K562 (cell line): ENCODE measurements around the gene EPOP. TPM values are rescaled to one million over a fixed set of nuclear protein-coding genes. Genes with fewer than 3 reads are reported as not detected.
A peak's percentile ranks its signal among the peaks of the same experiment; 100 is the strongest.

Experiments
- ATF4 ChIP-seq: fragments of 450-650 bp; formaldehyde crosslinking; IDR thresholded peaks from 2 replicates; pipeline ENCODE4 v1.4.0; 2022; ENCODE audit warnings: mild to moderate bottlenecking, moderate library complexity
- ATF7 ChIP-seq: fragments of 450-650 bp; IDR thresholded peaks from 2 replicates; pipeline ENCODE4 v1.7.1; 2014; ENCODE audit warnings: mild to moderate bottlenecking, moderate library complexity
- BCL6 ChIP-seq: fragments of 250-450 bp; sonication (Bioruptor Pico); IDR thresholded peaks from 2 replicates; pipeline ENCODE4 v1.4.0; 2020
- DACH1 ChIP-seq: fragments of 450-650 bp; IDR thresholded peaks from 2 replicates; pipeline ENCODE4 v1.6.1; 2018; ENCODE audit not compliant: partially characterized antibody
- DPF2 ChIP-seq: fragments of 450-650 bp; IDR thresholded peaks from 2 replicates; pipeline ENCODE4 v1.6.1; 2016
- FOS ChIP-seq: IDR thresholded peaks from 3 replicates; pipeline ENCODE4 v1.6.1; 2011; ENCODE audit not compliant: insufficient read length; ENCODE audit errors: extremely low read depth
- HMG20A ChIP-seq: fragments of 450-650 bp; formaldehyde crosslinking; conservative IDR thresholded peaks from 2 replicates; pipeline ENCODE4 v1.4.0; 2020; ENCODE audit warnings: mild to moderate bottlenecking, mixed read lengths
- RUNX1 ChIP-seq: sonication (generic); IDR thresholded peaks from 2 replicates; pipeline ENCODE4 v1.6.1; 2016; ENCODE audit warnings: antibody characterized with exemption, low read depth
- STAT5A ChIP-seq: IDR thresholded peaks from 2 replicates; pipeline ENCODE4 v1.6.1; 2012; ENCODE audit warnings: low read length, inconsistent platforms, borderline replicate concordance
- THAP12 ChIP-seq: fragments of 250-450 bp; sonication (Bioruptor Pico); IDR thresholded peaks from 2 replicates; pipeline ENCODE4 v1.9.0; 2021; ENCODE audit warnings: mild to moderate bottlenecking, inconsistent platforms
- ZBTB40 ChIP-seq, 2 experiments: fragments of 450-650 bp in 1 of 2; sonication (generic) in 1 of 2; formaldehyde crosslinking in 1 of 2; IDR thresholded peaks; 2 replicates each; pipeline versions ENCODE4 v1.7.1 to v1.9.0; 2016 to 2022; ENCODE audit warnings: inconsistent platforms in 1 of 2, mild to moderate bottlenecking in 1 of 2, missing genetic modification reagents in 1 of 2
- ZNF23 ChIP-seq: fragments of 250-450 bp; sonication (Bioruptor Pico); IDR thresholded peaks from 2 replicates; pipeline ENCODE4 v1.4.0; 2020; ENCODE audit warnings: mild to moderate bottlenecking
- ZNF512 ChIP-seq: IDR thresholded peaks from 2 replicates; pipeline ENCODE4 v1.6.1; 2016; ENCODE audit warnings: missing genetic modification characterization, missing compliant biosample characterization
- ZNF583 ChIP-seq: fragments of 250-450 bp; sonication (Bioruptor Pico); IDR thresholded peaks from 2 replicates; pipeline ENCODE4 v1.4.0; 2020
- polyA plus RNA-seq, 8 experiments: library from polyadenylated mRNA; depleted of rRNA in 4 of 8; stranded (reverse) in 5 of 8; unstranded in 3 of 8; fragments of >200 nt; fragmentation: Nextera tagmentation in 2 of 8; fragmentation: Illumina TruSeq in 1 of 8; extraction: Ambion mirVana in 2 of 8; extraction: Trizol in 1 of 8; gene quantifications; 2 replicates each; pipeline versions ENCODE4 v1.2.1 to v1.2.3, GENCODE V29; 2011 to 2014; ENCODE audit warnings: inconsistent platforms in 1 of 8, missing spikeins in 1 of 8
- total RNA-seq, 7 experiments: library from RNA; depleted of rRNA in 6 of 7; stranded (reverse); fragments of >200 nt in 6 of 7; fragmentation: Illumina TruSeq in 2 of 7; extraction: Trizol in 2 of 7; gene quantifications; 2 replicates each; pipeline versions ENCODE4 v1.2.1 to v1.2.3, GENCODE V29; 2011 to 2021; ENCODE audit warnings: low replicate concordance in 1 of 7

The EPOP gene
- total and polyA plus RNA-seq, 9 of the 15 experiments (the other 6 are each of a cell fraction or from before 2014, with no cell fraction given): 0.41 to 10.6 (median 4.6) TPM

GRCh38 chr17:38676706-38677504, 2.1 kb upstream of the EPOP start (continued):
- no peak for TF ChIP-seq THAP12
- TF ChIP-seq ZNF583 (CRISPR knock-in tag): no peak
- no peak; the same call in 1 of the 2 replicates for TF ChIP-seq DPF2
- TF ChIP-seq STAT5A: no peak
- TF ChIP-seq ATF7: peak; percentile 67
- peak; percentile 56 for TF ChIP-seq DACH1
- TF ChIP-seq ZNF23 (CRISPR knock-in tag): no peak
- TF ChIP-seq RUNX1: no peak
- no peak for TF ChIP-seq HMG20A (CRISPR knock-in tag)
- no peak for TF ChIP-seq ATF4 (CRISPR knock-in tag)
- TF ChIP-seq ZNF512: no peak
- TF ChIP-seq BCL6 (CRISPR knock-in tag): no peak
- TF ChIP-seq FOS: no peak
- TF ChIP-seq ZBTB40 (IDR thresholded peaks at IDR 0.05): no peak
- no peak for TF ChIP-seq ZBTB40 (CRISPR knock-in tag; IDR thresholded peaks at IDR 0.05)
